Left ventricle myocardium inferior (tissue), 1 donor: ENCODE measurements around the gene ISCA2. TPM values are rescaled to one million over a fixed set of nuclear protein-coding genes. Genes with fewer than 3 reads are reported as not detected.
A peak's percentile ranks its signal among the peaks of the same experiment; 100 is the strongest.
"Not testable (repeated sequence)": the region's sequence is repeated elsewhere in the genome, so short reads cannot be mapped to it uniquely, and the experiment has no call there.

ENCODE experiments used
- DNase-seq: peaks from one replicate; pipeline ENCODE4 v3.0.0-alpha.2; 2020
- H3K27ac ChIP-seq: fragments of 200-600 bp; replicated peaks from 2 replicates; pipeline ENCODE4 v1.8.0; 2021
- H3K27me3 ChIP-seq: fragments of 200-600 bp; 2 replicates; pipeline ENCODE4 v1.8.0; 2021; ENCODE audit warnings: low read depth
- H3K36me3 ChIP-seq: fragments of 200-600 bp; 2 replicates; pipeline ENCODE4 v1.8.0; 2021
- H3K4me1 ChIP-seq: fragments of 200-600 bp; 2 replicates; pipeline ENCODE4 v1.8.0; 2021
- H3K4me3 ChIP-seq: fragments of 200-600 bp; 2 replicates; pipeline ENCODE4 v1.8.0; 2021; ENCODE audit warnings: mild to moderate bottlenecking, moderate library complexity
- H3K9me3 ChIP-seq: fragments of 200-600 bp; replicated peaks from 2 replicates; pipeline ENCODE4 v1.8.0; 2021
- CTCF ChIP-seq: fragments of 200-600 bp; IDR thresholded peaks from 2 replicates; pipeline ENCODE4 v1.8.0; 2021; ENCODE audit warnings: antibody characterized with exemption, mild to moderate bottlenecking, borderline replicate concordance
- intact Hi-C: fragments of 100-400 bp; cut with micrococcal nuclease; formaldehyde crosslinking; loops from one replicate; pipeline ENCODE4 v1.11.0; 2022
- long read RNA-seq: library from polyadenylated mRNA; unstranded; transcript quantifications from one replicate; pipeline ENCODE4 v2.0.0, GENCODE V29; 2021
- total RNA-seq: library from RNA; stranded (reverse); fragmentation: NEBNext Ultra II Directional; extraction: Animal tissue kit (Norgen Biotek cat#: 25700); gene quantifications from one replicate; pipeline ENCODE4 v1.2.1, GENCODE V29; 2021
- donor health status: DM: no; HTN: yes; CAD: no; lungs with severe emphysema.

Gene ISCA2, protein sequence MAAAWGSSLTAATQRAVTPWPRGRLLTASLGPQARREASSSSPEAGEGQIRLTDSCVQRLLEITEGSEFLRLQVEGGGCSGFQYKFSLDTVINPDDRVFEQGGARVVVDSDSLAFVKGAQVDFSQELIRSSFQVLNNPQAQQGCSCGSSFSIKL
- total RNA-seq, result 45.8 TPM
- long read RNA-seq, transcript ISCA2-204 (4 exons, 2,626 nt), result major isoform, 58 of 68 reads
- long read RNA-seq, partial matches to known transcripts, result 4 of 68 reads
- long read RNA-seq, other reads (novel, unspliced or antisense), result 5 of 68 reads

- H3K9me3 ChIP-seq, result no peaks in the 10 kb centered on the region
- H3K4me1 ChIP-seq, result peaks cover 65% of the 10 kb centered on the region
- H3K27me3 ChIP-seq, result no peaks in the 10 kb centered on the region
- intact Hi-C loops, result no loop called here
- no peak for TF ChIP-seq CTCF
- DNase-seq, result peak; percentile 100
- peak within 1 kb of the TSS; percentile 96 for H3K27ac ChIP-seq
- no peaks in the 10 kb centered on the region for H3K36me3 ChIP-seq
- peak within 1 kb of the TSS; percentile 93 for H3K4me3 ChIP-seq
Observed at GRCh38 chr14:74493343-74494261, at the start of gene ISCA2. Gene ISCA2 (plus strand): TSS chr14:74493765. CDS start chr14:74493775, 10 bp downstream.

DNA sequence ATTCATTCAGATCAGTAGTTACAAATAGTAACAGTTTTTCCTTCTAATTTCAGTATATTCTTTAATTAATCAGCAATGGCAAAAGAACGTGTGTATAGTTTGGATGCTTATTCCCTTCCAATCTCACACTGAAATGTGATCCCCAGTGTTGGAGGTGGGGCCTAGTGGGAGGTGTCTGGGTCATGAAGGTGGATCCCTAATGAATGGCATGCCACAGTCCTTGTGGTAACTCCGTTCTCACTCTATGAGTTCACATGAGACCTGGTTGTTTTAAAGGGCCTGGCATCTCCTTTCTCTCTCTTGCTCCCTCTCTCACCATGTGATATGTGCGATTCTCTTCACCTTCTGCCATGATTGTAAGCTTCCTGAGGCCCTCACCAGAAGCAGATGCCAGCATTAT lies 48.7 kb upstream of the ISCA2 start:
- intact Hi-C loops, result no loop called here
- DNase-seq, result no peak

GRCh38 chr14:74454397-74454796 lies 39.2 kb upstream of the ISCA2 start:
- H3K4me3 ChIP-seq, intact Hi-C loops, H3K27ac ChIP-seq, H3K36me3 ChIP-seq, H3K9me3 ChIP-seq, DNase-seq, H3K27me3 ChIP-seq, H3K4me1 ChIP-seq: not testable (repeated sequence)

More for the DNA sequence above, 48.7 kb upstream of the ISCA2 start:
- Histone ChIP-seq H3K27me3 (no peaks in the 10 kb centered on the region), H3K36me3 (no peaks in the 10 kb centered on the region), H3K27ac (no peak overlapping the region), H3K4me3 (no peak overlapping the region), H3K9me3 (no peaks in the 10 kb centered on the region), H3K4me1 (no peaks in the 10 kb centered on the region)
- TF ChIP-seq CTCF, result no peak

- Histone ChIP-seq H3K4me3 (no peak overlapping the region), H3K27me3 (no peaks in the 10 kb centered on the region), H3K27ac (no peak overlapping the region), H3K4me1 (no peaks in the 10 kb centered on the region), H3K9me3 (no peaks in the 10 kb centered on the region), H3K36me3 (no peaks in the 10 kb centered on the region)
- intact Hi-C loops, result no loop called here
- no peak for TF ChIP-seq CTCF
- no peak for DNase-seq
Observed at GRCh38 chr14:74456684-74457564, 36.6 kb upstream of the ISCA2 start.

DNA sequence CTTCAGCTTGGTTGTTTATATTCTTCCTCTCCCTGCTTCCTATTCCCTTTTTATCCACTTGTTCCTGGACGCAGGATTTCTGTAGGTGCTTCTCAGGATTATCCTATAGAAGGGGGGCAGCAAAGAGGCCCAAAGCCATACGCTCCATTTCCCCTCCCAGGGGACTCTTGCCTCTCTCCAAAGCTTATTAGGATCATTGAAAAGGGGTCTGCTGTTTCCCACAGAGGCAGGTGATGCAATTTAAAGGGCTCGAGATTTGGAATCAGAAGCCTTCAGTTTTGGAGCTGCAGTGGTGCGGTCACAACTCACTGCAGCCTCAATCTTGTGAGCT lies 36.0 kb upstream of the ISCA2 start:
- H3K9me3 ChIP-seq, result no peaks in the 10 kb centered on the region
- H3K4me3 ChIP-seq, result no peak overlapping the region
- intact Hi-C loops, result no loop called here
- no peaks in the 10 kb centered on the region for H3K4me1 ChIP-seq
- no peak for DNase-seq
- H3K27me3 ChIP-seq, result no peaks in the 10 kb centered on the region
- no peak for TF ChIP-seq CTCF
- no peaks in the 10 kb centered on the region for H3K36me3 ChIP-seq
- H3K27ac ChIP-seq, result no peak overlapping the region
